ENCODE results near the gene OLFM2. TPM values are rescaled to one million over a fixed set of nuclear protein-coding genes. Genes with fewer than 3 reads are reported as not detected.

OLFM2 gene
- total RNA-seq, 1 donor from 2014 or later: 0.39 TPM

DNA sequence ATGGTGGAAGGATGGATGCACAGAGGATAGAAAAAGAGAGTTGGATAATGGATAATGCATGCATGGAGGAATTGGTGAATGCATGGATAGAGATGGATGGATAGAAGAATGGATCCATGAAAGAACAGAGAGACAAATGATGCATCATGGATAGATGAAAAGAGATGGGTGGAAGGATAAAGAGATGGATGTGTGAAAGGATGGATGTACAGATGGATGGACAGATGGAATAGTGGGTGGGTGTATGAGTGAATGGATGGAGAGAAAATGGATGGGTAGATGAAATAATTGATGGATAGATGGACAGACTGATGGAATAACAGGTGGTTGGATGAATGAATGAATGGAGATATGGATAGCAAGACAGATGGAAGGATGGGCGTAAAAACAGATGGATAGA lies 25.7 kb downstream of the OLFM2 start:
- no peak for DNase-seq (ENCODE audit: low read depth in 2 of 2)

DNA sequence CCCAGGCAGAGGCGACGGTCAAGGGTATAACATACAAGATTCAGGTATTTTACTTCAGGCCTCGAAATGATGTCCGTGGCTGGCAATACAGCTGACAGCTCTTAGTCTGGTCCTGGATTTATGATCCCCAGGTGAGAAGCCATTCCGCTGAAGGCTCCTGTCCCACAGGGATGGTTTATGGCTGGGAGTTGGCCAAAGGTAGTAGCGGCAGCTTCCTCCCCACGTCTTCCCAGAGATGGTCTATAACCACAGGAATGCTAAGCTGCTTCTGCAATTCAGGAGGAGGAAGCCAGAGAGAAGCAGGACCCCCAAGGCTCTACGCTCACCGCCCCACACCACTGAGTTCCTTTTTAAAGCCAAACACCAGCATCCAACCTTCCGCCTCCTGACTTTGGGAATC lies 27.1 kb downstream of the OLFM2 start:
- DNase-seq (ENCODE audit: low read depth in 2 of 2): no peak

DNA sequence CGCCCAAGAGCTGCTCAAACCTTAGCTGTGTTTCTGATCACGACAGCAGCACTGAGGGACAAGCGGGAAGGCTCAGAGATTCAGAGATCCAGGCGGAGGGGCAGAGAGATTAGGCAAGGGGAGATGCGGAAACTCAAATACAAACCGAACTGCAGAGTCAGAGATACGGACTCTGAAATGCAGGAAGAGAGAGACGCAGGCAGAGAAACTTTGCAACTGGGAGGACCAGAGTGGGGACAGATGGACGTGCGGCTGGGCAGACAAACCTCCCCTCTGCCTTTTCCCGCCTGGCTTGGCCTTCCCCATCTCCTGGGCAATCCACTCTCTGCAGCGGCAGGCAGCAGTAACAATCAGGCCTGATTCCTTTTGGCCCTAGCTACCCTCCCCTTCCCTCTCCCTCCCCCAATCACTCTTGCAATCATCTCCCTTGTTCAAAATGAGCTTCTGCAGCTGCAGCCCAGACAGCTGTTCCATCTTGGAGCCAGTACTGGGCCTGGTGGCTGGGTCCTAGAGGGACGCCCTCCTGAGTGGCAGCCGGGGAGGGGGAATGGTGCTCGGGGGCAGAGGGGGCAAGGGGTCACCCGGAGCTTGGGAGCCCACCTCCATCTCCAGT lies 29.7 kb downstream of the OLFM2 start:
- no peak for DNase-seq (ENCODE audit: low read depth in 2 of 2)

DNA sequence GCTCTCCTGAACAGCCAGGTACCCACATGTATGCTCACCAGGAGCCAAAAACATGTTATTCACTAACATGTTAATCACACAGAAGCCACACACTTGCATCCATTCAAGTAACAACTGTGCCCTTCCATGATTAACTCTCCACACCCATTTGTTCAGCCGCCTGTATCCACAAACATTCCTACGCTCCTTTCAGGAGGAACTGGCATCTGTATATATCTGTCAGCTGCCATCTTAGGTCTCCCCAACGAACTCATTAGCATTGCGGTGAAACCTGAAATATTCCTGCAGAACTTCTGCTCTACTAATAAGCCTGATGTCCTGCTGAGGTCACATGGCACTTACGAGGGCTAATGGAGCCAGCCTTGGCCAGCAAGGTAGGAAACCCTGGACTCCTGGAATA lies 33.0 kb downstream of the OLFM2 start:
- no peak for DNase-seq (ENCODE audit: low read depth in 2 of 2)

DNA sequence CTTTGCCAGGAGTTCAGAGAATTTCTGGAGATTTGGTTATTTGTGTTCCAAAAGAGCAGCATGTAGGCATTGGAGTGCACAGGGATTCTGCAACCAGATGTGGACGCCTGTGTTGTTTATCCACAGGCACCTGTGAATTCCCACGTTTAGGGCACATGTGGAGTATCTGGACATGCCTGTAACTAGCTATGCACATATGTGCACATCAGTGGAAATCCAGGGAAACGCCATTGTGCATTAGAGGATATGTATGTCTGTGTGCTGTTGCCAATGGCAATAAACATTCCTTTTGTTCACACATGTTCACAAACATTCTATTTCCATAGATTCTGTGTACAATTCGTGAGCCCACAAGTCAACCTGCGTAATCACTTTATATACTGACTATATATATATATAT lies 34.7 kb downstream of the OLFM2 start:
- no peak for DNase-seq (ENCODE audit: low read depth in 2 of 2)

DNA sequence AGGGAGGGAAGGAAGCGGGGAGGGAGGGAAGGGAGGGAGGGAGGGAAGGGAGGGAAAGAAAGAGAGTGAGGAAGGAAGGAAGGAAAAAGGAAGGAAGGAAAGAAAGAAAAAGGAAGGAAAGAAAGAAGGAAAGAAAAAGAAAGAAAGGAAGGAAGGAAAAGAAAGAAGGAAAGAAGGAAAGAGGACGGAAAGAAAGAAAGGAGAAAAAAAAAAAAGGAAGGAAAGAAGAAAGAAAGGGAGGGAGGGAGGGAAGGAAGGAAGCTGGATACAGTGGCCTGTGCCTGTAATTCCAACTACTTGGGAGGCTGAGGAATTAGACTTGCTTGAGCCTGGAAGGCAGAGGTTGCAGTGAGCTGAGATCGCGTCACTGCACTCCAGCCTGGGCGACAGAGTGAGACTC lies 35.3 kb downstream of the OLFM2 start:
- DNase-seq (ENCODE audit: low read depth in 2 of 2): no peak

DNA sequence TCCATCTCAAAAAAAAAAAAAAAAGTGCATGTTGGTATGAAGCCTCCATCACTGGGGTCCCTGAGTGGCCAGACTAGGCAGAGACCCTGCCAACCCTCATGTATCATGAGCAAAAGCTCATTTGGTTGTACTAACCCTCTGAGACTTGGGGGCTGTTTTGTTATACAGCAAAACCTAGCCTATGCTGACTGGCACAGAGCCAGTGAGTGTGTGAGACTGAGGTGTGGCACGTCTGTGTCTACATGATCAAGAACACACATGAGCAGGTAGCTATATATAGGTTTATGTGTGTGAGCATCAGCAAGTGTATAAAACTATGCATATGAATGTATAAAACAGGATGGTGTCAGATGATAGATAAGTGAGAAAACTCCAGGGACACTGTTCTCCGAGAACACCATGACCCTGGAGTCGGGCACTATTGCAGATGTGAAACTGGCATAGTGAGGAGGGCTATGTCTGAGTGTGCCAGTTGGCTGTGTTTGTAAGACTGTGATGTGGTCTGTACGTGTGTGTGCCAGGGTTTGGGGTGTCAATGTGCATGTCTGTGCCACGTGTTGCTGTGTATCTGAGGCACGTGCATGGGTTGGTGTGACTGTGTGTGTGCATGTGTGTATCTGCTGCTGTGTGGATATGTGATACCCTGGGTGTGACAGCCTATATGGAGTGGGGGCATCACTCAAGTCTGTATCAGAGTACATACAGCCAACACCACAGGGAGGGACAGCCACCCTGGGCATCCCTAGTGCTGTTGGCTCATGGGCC lies 44.5 kb downstream of the OLFM2 start:
- no peak for DNase-seq (ENCODE audit: low read depth in 2 of 2)

DNA sequence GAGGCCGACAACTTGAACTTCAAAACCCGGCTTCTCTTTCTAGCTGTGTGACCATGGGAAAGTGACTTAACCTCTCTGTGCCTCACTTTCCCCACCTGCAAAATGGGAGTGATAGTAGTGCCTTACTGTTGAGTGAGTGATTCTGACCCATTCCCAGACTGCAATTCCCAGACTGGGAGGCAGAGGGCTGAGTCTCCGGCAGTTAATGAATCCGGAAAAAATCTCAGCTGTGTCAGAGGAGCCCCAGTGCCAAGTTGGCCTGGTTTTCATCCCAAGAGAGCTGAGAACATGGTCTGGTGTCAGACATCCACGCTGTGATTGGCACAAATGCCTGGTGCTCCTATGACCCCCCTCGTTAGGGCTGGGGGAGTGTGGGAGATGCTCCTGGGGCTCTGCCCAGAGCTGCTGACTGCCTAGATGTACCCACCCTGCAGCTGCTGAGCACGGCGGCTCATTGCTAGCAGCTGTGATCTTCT lies 51.2 kb downstream of the OLFM2 start:
- DNase-seq (ENCODE audit: low read depth in 2 of 2): peak in 1 of 2 donors; percentile 11

DNA sequence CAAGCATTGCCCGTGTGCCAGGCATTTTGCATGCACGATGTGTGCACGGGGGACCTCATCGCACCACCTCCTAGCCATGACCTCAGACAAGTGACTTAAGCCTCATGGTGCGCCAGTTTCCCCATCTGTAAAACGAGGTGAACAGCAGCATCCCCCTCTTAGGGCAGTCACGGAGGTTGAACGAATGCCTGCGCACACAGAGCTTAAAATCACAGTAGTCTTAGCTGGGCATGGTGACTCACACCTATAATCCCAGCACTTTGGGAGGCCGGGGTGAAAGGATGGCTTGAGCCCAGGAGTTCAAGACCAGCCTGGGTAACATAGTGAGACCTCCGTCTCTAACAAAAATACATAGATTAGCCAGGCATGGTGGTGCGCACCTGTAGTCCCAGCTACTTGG lies 52.6 kb downstream of the OLFM2 start:
- DNase-seq (ENCODE audit: low read depth in 2 of 2): no peak

DNA sequence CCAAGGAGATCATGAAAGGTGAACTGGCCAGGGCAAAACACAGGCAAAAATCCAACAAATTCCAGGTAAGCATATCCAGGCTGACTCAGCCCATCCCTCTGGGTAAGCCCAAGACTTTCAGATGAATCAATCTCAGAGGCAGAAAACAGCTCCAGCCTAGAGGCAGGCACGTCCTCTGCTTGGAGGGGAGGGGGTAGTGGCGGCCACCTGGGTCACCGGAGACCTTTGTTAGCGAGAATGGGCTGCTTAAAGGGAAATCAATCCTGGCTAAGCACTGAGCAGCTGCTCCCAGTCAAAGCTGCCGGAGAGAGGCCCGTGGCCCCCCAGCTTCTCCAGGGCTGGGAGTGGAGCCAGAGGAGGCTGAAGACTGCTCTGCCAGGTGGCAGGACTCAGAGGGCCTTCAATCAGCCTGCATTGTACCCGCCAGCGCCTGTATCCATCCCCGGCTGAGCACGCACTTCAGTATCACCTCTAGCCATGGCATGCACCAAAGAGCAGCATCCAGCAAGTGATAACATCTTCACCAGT lies 53.0 kb downstream of the OLFM2 start:
- DNase-seq (ENCODE audit: low read depth in 2 of 2): no peak

DNA sequence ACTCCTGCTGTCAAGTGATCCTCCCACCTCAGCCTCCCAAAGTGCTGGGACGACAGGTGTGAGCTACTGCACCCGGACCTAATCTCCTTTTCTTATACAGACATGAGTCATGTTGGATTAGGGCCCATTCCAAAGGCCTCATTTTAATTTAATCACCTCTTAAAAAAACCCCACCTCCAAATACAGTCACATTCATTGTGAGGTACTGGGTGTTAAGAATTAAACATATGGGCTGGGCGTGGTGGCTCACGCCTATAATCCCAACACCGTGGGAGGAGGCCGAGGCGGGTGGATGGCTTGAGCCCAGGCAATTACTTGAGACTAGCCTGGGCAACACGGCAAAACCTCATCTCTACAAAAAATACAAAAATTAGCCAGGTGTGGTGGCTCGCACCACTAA lies 54.6 kb downstream of the OLFM2 start:
- no peak for DNase-seq (ENCODE audit: low read depth in 2 of 2)

DNA sequence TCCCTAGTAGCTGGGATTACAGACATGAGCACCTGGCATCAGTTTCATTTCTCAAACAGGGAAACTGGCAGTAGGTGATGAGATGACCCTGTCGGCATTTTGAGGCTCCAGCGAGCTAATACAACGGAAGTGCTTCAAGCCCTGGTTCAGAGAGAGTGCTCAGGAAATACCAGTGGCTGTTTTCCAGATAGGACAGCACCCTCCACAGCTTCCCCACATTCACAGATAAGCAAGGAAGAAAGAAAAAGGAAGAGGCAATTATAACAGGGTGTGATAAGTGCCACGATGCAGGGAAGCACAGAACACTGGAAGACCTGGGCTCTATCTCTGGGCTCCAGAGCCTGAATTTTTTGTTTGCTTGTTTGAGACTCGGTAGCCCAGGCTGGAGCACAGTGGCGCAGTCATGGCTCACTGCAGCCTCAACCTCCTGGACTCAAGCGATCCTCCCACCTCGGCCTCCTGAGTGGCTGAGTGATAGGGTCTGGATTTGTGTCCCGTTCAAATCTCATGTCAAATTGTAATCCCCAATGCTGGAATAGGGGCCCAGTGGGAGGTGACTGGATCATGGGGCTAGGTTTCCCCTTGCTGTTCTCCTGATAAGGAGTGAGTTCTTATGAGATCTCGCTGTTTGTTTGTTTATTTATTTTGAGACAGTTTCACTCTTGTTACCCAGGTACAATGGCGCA lies 57.7 kb downstream of the OLFM2 start:
- DNase-seq (ENCODE audit: low read depth in 2 of 2): peak; percentile 9 to 14

DNA sequence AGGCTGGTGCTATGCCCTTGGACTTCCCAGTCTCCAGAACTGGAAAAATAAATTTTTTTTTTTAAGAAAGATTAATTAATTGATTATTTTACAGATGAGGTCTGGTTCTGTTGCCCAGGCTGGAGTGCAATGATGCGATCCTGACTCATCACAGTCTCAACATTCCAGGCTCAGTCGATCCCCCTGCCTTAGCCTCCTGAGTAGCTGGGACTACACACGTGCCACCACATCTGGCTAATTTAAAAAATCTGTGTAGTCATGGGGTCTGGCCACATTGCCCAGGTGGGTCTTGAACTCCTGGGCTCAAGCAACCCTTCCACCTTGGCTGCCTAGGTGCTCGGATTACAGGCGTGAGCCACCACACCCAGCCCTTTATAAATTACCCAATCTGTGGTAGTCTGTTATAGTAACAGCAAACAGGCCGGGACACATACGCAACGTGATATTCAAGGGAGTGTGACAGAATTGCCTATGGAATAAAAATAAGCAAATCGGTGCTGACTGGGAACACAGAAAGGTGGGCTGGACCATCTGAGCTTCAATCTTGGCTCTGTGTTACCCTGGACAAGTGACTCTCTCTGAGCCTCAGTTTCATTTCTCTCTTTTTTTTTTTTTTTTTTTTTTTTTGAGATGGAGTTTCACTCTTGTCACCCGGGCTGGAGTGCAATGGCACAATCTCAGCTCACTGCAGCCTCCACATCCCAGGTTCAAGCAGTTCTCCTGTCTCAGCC lies 58.4 kb downstream of the OLFM2 start:
- no peak for DNase-seq (ENCODE audit: low read depth in 2 of 2)

DNA sequence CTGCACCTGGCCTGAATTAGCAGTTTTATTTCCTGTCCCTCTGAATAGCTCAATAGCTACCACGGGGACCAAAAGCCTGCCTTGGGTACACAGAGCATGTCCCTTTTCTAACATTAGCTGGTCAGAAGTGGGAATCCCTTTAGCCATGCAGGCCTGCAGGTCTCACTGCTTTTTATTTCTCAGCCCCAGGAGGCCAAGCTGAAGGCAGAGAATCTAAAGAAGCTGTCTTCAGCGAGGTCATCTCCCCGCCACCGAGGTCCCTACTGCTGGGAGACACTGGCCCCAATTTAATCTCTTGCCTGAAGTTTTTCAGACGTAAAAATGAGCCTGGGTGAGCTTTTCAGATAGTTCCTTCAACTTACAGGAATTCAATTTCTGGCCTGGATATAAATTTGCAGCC lies 60.5 kb downstream of the OLFM2 start:
- DNase-seq (ENCODE audit: low read depth in 2 of 2): no peak

DNA sequence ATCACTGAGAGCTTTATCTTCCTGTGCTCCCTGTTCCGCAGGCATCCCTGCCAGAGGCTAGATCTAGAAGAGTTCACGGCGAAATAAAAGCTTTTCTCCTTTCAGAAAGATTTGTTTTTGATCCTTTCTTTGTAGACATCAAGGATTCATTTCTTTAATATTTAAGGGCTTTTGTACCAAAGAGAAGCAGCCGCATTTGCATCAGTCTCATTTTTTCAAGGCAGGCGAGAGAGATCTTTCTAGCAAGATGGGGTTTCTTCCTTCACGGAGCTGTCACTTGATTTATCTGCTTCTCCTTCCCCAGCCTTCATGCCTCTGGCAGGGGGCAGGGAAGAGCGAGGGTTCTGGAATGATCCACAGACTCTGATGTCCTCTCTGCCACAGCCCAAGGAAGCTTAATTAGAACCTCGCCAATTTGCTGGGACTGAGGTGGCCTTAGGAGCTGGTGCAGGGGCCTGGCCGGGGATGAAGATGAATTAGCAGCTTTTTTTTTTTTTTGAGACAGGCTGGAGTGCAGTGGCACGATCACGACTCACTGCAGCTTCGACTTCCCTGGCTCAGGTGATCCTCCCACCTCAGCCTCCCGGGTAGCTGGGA lies 61.2 kb downstream of the OLFM2 start:
- no peak for DNase-seq (ENCODE audit: low read depth in 2 of 2)

DNA sequence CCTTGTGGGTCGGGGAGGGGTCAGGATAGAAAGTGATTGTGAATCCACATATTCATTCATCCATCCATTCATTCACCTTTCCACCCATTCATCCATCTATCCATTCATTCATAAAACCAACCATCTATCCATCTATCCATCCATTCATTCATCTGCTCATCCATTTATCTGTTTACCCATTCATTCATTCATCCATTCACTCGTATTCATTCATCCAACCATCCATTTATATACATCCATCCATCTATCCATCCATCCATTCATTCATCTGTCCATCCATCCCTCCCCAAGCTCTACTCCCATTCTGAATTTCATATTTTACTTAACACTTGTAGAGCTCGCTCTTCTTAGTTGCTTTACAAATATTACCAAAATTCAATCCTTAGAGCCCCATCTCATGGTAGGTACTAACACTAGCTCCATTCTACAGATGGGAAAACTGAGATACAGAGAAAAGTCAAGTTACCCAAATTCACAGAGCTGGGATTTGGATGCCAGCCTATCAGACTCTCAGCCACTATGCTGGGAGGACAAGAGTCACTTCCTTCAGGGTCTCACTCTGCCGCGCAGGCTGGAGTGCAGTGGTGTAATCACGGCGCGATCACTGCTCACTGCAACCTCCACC lies 63.6 kb downstream of the OLFM2 start:
- DNase-seq (ENCODE audit: low read depth in 2 of 2): no peak

DNA sequence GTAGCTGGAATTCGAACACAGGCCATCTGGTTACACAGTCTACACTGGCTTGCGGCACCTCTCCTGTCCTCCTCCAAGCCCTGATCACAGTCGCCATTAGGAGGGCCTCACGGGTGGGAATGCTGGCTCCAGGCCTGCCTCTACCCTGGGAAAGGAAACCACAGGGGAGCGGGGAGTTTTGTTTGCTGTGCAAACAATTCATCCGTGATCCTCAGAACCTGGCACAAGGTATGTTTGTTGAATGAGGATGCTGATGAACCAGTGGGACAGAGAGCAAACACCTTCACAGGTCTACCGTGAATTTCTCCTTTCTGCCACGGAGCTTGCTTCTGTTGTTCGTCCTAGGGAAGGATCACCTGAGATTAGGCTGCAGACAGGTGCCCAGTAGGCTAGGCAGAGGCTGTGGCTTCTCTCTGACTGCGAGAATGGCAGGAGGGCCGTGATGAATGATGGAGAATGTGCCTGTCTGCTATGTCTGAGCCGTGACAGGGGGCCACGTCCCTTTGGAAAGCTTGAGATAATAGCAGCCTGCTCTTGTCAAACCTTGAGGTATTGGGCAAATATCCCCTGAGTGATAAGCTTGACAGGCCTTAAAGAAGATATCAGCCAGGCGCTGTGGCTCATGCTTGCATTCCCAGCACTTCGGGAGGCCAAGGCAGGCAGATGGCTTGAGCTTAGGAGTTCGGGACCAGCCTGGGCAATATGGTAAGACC lies 64.5 kb downstream of the OLFM2 start:
- no peak for DNase-seq (ENCODE audit: low read depth in 2 of 2)

DNA sequence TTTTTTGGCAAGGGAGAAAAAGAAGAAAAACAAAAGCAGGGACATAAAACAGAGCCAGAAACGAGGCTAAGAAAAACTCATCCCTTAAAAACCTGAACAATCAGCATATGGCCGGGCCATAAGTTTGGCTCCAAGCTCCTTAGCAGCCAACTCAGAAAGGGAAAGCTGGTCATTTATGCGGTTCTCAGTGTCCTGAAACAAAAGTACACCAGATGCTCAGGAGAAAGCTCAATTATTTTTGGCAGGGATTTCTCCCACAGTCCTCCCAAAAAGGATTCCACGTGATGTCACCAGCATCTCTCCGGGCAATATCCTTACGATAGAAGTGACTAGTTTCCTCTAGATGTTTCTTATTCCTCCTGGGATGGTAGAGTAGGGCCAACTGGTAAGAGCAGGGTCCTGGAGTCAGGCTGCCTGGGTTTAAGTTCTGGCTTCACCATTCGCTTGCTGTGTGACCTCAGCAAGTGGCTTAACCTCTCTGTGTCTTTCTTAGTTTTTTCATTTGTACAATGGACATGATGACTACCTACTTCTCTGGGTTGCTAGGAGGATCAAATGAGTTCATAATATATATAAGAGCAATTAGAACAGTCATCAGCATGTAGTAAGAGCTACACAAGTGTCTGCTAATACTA lies 67.2 kb downstream of the OLFM2 start:
- no peak for DNase-seq (ENCODE audit: low read depth in 2 of 2)

DNA sequence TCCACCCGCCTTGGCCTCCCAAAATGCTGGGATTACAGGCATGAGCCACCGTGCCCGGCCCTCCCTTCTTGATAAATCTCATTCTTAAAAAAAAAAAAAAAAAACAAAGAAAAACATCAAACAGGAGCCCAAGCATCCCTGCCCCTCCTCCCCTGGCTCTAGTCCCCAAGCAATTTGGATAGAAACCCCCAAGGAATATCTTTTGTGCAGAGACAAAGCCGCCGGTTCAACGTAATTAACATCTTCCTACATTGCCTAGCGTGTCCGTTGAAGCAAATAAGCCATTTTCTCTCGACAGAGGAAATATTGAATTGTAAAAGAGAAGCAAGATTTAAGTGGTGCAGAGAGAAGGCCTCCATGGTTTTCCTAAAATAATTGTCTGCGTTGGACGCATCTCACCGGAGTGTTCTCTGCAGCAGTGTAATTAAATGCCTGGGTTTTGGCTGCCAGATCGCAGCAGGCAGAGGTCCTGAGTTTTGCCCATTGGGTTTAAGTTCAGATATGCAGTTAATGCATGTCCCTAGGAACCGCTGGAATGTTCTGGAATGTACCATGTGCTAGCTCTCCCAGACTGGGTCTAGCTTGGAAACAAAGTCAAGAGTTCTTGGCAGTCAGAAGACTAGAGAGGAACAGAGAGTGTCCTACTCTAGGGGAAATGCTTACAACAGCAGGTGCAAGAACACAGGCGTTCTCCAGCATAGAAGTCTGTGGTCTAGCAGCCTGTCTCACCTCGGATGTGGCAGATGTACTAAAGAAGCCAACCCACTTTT lies 70.4 kb downstream of the OLFM2 start:
- DNase-seq (ENCODE audit: low read depth in 2 of 2): no peak

All from dermis microvascular lymphatic vessel endothelial cell (primary cell).